MCF 10A (cell line): Measurements from ENCODE around the gene CAST. TPM values are rescaled to one million over a fixed set of nuclear protein-coding genes. Genes with fewer than 3 reads are reported as not detected.

Experiments used
- BruUV-seq: library from RNA; stranded (reverse); fragments of 400-500 nt; replicated peaks from 2 replicates; lab custom pipeline; 2021; lab: Mats Ljungman, UMichigan
- CTCF ChIA-PET: fragments of 300-600 bp; sonication (Branson Sonifier 250); formaldehyde crosslinking; extraction: SDS; loops from one replicate; lab custom pipeline; 2021; ENCODE audit warnings: antibody characterized with exemption, inconsistent platforms; lab: Yijun Ruan, JAX
- POLR2A ChIA-PET: fragments of 300-600, 350-650 bp; sonication (Branson Sonifier 250); formaldehyde crosslinking; extraction: SDS; loops from one replicate; lab custom pipeline; 2020; ENCODE audit warnings: antibody characterized with exemption, inconsistent platforms; lab: Yijun Ruan, JAX
- DNase-seq: peaks from one replicate; pipeline ENCODE4 v3.0.0-alpha.2; 2018; ENCODE audit not compliant: unreplicated experiment
- H3K27ac Mint-ChIP-seq: one replicate; pipeline ENCODE4 v1.8.0; 2022; ENCODE audit warnings: mild to moderate bottlenecking, low read depth, mixed read lengths; ENCODE audit not compliant: unreplicated experiment
- H3K27me3 Mint-ChIP-seq: one replicate; pipeline ENCODE4 v1.8.0; 2022; ENCODE audit warnings: mixed read lengths; ENCODE audit not compliant: insufficient read depth, unreplicated experiment
- H3K36me3 Mint-ChIP-seq: one replicate; pipeline ENCODE4 v1.8.0; 2022; ENCODE audit warnings: mild to moderate bottlenecking, moderate library complexity, mixed read lengths; ENCODE audit not compliant: insufficient read depth, unreplicated experiment
- H3K4me1 Mint-ChIP-seq: one replicate; pipeline ENCODE4 v1.8.0; 2022; ENCODE audit warnings: mixed read lengths; ENCODE audit not compliant: insufficient read depth, unreplicated experiment
- H3K4me3 Mint-ChIP-seq: one replicate; pipeline ENCODE4 v1.8.0; 2022; ENCODE audit warnings: mild to moderate bottlenecking, moderate library complexity, mixed read lengths; ENCODE audit not compliant: unreplicated experiment
- H3K9me3 Mint-ChIP-seq: one replicate; pipeline ENCODE4 v1.8.0; 2022; ENCODE audit warnings: mixed read lengths; ENCODE audit not compliant: unreplicated experiment
- CTCF ChIP-seq: fragments of 200-600 bp; IDR thresholded peaks from one replicate; pipeline ENCODE4 v1.8.0; 2022; ENCODE audit warnings: antibody characterized with exemption, mild to moderate bottlenecking; ENCODE audit not compliant: unreplicated experiment
- intact Hi-C: fragments of 100-400 bp; cut with micrococcal nuclease; formaldehyde crosslinking; loops from 2 replicates; pipeline ENCODE4 v1.14.1; 2022
- total RNA-seq: library from RNA; stranded (reverse); gene quantifications from 2 replicates; pipeline ENCODE4 v1.2.3, GENCODE V29; 2022

The CAST gene
- total RNA-seq, 1 experiment from 2014 or later = 351 TPM

GRCh38 chr5:96636594-96636993 lies 25.6 kb upstream of the CAST start:
- no TSS peak for BruUV-seq
- no peak overlapping the region for H3K4me3 Mint-ChIP-seq
- CTCF ChIA-PET = interaction anchor here (0.8 to 1.4 kb wide), 4 partner anchors 18 to 51 kb away, joined by 3 read pairs; no protein-coding TSS in a partner anchor

GRCh38 chr5:96637196-96637595 lies 25.0 kb upstream of the CAST start:
- BruUV-seq = no TSS peak
- H3K27me3 Mint-ChIP-seq = no peaks in the 10 kb centered on the region
- no peak overlapping the region for H3K27ac Mint-ChIP-seq
- intact Hi-C loops = no loop called here
- DNase-seq = no peak
- no peaks in the 10 kb centered on the region for H3K9me3 Mint-ChIP-seq
- H3K4me3 Mint-ChIP-seq = no peak overlapping the region
- peaks cover 12% of the 10 kb centered on the region for H3K4me1 Mint-ChIP-seq
- TF ChIP-seq CTCF = no peak
- H3K36me3 Mint-ChIP-seq = no peaks in the 10 kb centered on the region
- ChIA-PET CTCF (interaction anchor here (0.5 to 1.4 kb wide), 7 partner anchors 19 to 307 kb away, joined by 3 to 4 read pairs (median 3); no protein-coding TSS in a partner anchor), POLR2A (no interaction called here)

More at GRCh38 chr5:96636594-96636993, 25.6 kb upstream of the CAST start:
- no peak for TF ChIP-seq CTCF
- no peak for DNase-seq
- H3K27me3 Mint-ChIP-seq = no peaks in the 10 kb centered on the region
- no peak overlapping the region for H3K27ac Mint-ChIP-seq
- intact Hi-C loops = no loop called here
- no peaks in the 10 kb centered on the region for H3K9me3 Mint-ChIP-seq
- H3K4me1 Mint-ChIP-seq = peaks cover 12% of the 10 kb centered on the region
- H3K36me3 Mint-ChIP-seq = no peaks in the 10 kb centered on the region
- POLR2A ChIA-PET = interaction anchor here (0.6 to 1.7 kb wide), 3 partner anchors 22 to 269 kb away, joined by 4 read pairs; no protein-coding TSS in a partner anchor

- BruUV-seq = no TSS peak
- Mint-ChIP-seq H3K27me3 (no peaks in the 10 kb centered on the region), H3K27ac (no peak overlapping the region), H3K4me1 (peaks cover 11% of the 10 kb centered on the region), H3K9me3 (no peaks in the 10 kb centered on the region), H3K4me3 (no peak overlapping the region), H3K36me3 (no peaks in the 10 kb centered on the region)
- ChIA-PET POLR2A (interaction anchor here (1.7 kb wide), 1 partner anchor 9 kb away, joined by 7 read pairs; no protein-coding TSS in a partner anchor), CTCF (no interaction called here)
- no peak for TF ChIP-seq CTCF
- DNase-seq = no peak
- intact Hi-C loops = no loop called here
Measured at GRCh38 chr5:96638561-96638960, 23.6 kb upstream of the CAST start.

GRCh38 chr5:96640696-96641095 lies 21.5 kb upstream of the CAST start:
- H3K27me3 Mint-ChIP-seq = no peaks in the 10 kb centered on the region
- no peaks in the 10 kb centered on the region for H3K4me1 Mint-ChIP-seq
- H3K9me3 Mint-ChIP-seq = no peaks in the 10 kb centered on the region
- H3K4me3 Mint-ChIP-seq = no peak overlapping the region
- no peaks in the 10 kb centered on the region for H3K36me3 Mint-ChIP-seq
- POLR2A ChIA-PET = no interaction called here
- CTCF ChIA-PET = no interaction called here
- TF ChIP-seq CTCF = no peak
- no peak for DNase-seq
- no peak overlapping the region for H3K27ac Mint-ChIP-seq
- no TSS peak for BruUV-seq
- intact Hi-C loops = no loop called here
